HG02642 (cell line): ENCODE measurements around the gene ONECUT1.
A peak's percentile ranks its signal among the peaks of the same experiment; 100 is the strongest.
"Not testable (repeated sequence)": the region's sequence is repeated elsewhere in the genome, so short reads cannot be mapped to it uniquely, and the experiment has no call there.

ENCODE experiments used
- ATAC-seq: cut with Tn5 transposase; IDR thresholded peaks from one replicate; pipeline ENCODE4 v1.9.1; 2021; ENCODE audit warnings: mild to moderate bottlenecking; ENCODE audit not compliant: unreplicated experiment, poor library complexity

ONECUT1 gene

DNA sequence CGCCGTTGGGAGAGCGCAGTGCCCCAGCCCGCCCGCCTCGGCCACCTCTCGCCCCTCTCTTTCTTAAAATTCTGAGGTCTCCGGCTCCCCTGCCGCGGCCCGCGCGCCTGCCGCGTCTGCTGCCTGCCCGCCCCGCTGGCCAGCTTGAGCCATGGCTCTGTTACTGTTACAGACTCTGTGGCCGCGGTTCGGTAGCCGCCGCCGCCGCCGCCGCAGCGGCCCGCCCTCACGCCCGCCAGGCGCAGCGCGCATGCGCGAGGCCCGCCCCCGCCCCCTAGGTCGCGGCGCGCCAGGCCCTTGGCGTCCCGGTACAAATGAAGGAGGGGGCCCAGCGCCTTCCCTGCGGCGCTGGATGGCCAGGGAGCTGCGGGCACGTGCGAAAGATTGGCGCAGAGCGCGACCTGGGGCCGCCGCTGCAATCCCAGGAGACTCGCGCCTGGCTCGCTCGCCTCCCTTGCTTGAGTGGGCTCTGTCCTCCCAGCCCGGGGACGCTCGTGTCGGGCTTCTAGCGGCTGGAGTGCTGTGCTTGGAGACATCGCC is at the start of gene ONECUT1:
Gene ONECUT1, minus strand, starts transcription at position 168 of the 540 bp plus-strand sequence. CDS start 452 bp downstream, outside the sequence.
- ATAC-seq: peak; percentile 82

DNA sequence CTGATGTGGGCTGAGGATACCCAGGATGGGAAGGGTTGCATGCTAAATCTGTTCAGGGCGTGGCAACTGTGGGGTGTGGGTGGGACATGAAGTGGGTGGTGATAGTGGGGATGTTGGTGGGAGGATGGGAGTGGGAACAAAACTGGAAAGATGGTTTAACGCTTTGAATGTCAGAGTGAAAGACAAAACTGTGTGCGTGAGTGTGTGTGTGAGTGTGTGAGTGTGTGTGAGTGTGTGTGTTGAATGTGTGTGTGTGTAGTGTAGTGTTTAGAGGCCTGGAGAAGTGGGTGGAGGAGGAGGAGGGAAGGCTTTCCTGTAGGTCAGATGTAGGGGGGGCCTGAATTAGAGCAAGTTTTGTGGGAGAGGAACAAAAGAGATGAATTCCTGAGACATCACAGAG is 44.2 kb upstream of the ONECUT1 start:
- no peak for ATAC-seq

DNA sequence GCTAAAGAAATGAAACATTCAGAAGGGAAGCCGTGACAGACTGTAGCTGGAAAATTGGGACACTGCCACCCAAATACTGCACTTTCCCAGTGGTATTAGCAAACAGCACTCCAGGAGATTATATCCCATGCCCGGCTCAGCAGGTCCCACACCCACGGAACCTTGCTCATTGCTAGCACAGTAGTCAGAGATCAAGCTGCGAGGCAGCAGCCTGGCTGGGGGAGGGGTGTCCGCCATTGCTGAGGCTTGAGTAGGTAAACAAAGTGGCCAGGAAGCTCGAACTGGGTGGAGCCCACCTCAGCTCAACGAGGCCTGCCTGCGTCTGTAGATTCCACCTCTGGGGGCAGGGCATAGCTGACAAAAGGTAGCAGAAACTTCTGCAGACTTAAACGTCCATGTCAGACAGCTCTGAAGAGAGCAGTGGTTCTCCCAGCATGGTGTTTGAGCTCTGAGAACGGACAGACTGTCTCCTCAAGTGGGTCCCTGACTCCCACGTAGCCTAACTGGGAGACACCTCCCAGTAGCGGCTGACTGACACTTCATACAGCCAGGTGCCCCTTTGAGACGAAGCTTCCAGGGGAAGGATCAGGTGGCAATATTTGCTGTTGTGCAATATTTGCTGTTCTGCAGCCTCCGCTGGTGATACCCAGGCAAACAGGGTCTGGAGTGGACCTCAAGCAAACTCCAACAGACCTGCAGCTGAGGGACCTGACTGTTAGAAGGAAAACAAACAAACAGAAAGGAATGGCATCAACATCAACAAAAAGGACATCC is 34.2 kb upstream of the ONECUT1 start:
- not testable (repeated sequence) for ATAC-seq

DNA sequence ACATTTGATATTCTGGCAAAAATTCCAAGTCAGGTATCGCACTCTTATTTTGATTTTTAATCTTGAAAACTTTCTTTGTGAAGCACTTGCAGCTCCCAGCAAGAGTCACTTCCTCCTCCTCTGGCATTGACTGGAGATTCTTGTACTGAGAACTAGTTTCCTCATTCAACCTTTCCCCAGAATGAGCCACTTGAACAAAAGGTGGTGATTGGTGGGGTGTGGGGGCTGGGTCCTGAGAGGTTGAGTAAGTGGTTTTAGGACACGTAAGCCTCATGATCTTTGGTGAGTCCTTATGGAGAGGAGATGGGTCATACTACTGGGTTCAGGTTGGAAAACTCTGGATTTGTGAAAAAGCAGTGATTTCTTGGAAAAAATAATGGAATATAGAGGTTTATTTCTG is 32.3 kb upstream of the ONECUT1 start:
- ATAC-seq: no peak

DNA sequence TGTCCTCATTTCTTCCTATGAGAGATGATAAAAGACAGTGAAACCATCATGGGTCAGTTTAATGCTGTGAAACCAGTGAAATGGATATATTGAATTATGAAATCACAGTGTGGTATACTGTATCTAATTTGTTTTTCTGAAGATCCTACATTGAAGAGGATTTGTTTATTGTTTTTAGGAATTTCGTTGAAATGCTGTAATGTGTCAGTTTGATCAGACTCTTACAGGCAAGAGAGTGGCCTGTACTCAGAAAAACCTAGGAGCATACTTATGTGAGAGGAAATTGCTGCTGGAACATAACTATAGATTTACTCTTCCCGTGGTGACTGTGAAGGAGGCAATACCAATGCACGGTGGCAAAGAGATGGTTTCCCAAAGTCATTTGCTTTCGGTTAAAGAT is 29.1 kb upstream of the ONECUT1 start:
- ATAC-seq: no peak

DNA sequence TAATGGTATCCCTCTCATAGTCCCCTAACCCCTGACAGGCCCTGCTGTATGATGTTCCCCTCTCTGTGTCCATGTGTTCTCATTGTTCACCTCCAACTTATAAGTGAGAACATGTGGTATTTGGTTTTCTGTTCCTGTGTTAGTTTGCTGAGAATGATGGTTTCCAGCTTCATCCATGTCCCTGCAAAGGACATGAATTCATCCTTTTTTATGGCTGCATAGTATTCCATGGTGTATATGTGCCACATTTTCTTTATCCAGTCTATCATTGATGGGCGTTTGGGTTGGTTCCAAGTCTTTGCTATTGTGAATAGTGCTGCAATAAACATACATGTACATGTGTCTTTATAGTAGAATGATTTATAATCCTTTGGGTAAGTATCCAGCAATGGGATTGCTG is 25.8 kb upstream of the ONECUT1 start:
- ATAC-seq: not testable (repeated sequence)

DNA sequence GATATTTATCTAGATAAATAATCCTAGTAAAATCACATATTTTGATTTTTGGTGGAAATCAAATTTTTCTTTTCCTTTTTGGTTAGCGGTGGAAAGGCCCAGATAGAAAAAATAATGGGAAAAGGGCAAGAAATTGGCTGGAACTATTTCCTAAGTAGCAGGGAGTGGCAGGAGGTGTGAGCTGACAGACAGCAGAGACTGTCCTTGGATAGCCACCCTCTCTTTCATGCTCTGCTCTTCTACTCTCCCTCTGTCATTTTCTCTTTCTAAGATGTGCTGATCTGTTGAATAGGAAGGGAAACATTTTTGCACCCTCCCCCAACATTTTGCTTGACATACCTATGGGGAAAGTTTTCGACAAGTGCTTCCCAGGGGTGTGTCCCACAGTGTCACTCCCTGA is 18.9 kb upstream of the ONECUT1 start:
- ATAC-seq: no peak

DNA sequence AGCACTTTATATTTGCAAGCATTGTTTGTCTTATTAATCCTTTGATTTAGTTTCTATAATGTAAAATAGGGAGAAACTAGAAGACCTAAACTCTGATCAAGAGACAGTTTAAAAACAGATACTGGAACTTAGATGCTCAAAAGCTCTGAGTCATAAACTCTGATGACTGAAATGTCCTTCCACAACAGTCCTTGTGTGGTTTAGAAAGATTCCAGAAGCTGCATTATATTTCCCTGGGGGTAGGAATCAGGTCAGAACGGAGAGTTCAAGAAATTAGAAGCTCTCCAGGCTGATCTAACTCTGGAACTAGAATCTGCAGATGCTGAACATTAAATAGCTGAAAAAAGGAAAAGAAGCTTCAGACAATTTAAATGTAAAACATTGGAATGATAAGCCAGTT is 18.3 kb upstream of the ONECUT1 start:
- no peak for ATAC-seq

DNA sequence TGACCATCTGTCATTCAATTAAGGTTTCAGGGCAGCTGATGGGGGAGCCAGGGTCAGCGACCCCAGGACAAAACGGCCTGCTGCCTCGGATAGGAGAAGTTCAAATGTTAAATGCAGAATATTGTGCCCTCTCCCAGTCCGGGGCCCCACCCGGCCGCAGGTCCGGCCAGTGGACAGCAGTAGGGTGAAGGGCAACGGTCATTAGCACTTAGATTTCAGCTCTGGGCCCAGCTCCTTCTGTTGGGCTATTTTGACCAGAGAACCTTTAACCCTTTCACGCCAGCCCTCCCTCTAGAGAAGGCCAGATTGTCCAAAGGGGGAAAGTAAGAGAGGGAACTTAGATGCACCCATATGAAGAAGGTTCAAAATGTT is 16.1 kb upstream of the ONECUT1 start:
- ATAC-seq: no peak

DNA sequence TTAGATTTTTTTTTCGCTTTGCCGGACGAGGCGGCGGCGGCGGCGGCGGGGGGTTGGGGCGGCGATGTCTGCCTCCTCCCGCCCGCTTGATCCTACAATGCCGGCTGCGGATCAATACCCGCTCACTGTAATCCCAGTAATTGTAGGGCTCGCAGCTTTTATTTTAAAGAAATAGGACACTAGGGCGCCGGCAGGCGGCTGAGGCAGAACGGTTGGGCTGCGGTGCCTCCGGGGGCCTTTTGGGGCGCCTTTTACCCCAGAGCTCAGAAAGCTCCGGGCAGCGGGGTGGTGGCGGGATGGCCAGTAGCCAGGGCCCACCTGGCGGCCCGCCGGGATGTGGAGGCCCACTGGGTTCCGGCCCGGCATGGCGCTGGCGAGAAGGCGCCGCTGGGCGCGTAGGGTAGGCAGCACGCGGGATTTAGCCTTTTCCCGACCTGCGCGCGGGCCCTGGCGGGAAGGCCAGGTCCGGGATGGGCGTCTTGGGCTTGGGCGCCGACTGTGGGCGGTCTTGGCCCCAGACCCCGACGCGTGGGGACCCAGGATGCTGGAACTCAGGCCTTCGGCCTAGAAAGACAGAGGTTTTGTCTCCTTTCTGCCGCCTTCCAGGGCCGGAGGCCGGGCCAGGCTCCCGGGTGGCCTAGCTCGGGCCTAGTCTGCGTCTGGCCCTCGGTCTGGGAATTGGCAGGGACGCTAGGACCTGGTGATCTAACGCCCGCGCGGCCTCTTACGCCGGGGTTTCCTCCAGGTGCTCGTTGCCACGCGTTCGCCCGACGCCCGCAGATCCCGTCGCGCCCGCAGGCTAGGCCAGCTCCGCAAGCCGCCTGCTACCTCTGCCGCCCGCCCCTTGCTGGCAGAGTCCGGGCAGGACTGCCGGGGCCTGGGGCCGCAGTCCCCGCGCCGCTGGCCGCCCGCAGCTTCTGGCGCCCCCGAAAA is 15.5 kb upstream of the ONECUT1 start:
- no peak for ATAC-seq

DNA sequence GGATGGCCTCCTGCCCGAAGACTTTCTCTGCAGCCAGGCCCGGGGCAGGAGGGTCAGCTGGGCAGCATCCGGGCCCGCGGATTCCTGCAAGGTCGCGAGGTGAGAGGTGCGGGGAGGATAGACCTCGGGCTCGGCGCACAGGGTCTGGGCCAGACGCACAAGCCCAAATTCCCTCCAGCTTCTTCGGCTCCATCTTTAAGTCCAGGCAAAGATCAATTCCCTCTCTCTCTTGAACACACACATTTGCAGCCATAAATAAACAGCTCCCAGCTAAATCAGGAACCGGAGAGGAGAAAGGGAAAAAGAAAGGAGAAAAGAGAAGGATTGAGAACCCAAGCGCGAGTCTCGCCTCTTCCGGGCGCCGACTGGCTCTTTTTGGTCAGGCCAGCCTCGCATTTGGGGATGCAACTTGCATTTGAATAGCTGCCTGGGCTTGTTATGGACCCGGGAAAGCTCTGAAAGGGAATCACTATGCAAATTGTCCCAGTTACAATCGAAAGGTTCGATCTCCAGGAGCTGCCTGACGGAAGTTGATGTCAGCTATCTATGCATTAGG is 14.5 kb upstream of the ONECUT1 start:
- ATAC-seq: no peak

DNA sequence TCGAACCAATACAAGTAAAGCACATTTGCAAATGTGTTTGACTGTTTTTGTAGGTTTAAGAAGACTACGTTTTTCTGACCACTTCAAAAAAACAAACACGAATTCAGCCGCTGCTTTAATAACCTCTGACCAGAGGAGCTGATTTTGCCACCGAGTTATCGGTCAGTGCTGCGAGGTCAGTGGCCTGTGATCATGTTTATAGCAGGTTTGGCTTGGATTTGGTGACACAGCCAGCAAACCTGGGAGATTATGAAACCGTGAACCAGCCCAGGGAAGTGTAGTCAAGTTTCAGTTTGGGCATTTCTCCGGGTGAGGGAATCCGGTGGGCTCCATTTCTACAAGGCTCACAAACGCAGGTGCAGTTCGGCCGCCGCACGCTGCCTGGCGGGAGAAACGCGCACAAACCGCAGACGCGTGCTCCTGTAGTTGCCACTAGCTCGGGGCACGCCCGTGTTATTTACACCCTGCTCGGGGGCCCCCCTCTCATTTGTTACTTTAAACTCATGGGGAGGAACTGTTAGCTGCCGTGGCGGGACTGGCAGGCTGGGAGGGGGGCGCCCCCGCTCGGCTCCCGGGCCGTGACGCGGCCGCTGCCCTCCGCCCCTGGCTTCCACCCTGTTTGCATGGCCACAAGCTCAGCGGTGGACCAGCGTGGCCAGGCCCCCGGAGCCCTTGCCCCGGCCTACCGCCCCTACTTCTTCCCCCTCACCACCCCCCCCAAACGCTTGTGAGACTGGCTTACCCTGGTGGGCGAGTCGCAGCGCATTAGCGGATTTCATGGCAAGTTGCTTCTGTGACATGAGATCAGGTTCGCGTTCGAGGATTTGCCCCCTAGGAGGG is 13.6 kb upstream of the ONECUT1 start:
- no peak for ATAC-seq

DNA sequence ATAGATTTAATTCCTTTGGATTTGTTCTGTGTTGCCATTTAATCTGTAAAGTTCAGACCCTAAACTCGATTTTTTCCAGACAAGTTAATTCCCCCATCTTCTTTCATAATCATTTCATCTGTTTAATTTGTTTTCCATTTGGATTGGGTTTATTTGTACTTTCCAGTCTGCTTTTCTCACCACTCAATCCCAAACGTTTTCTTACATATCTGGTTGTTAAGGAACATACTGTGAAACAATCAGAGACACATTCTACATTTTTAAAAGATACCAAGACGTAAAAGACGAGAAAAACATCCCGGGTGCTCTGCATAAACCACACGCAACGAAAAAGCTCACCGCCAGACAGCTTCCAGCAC is 13.0 kb upstream of the ONECUT1 start:
- no peak for ATAC-seq

DNA sequence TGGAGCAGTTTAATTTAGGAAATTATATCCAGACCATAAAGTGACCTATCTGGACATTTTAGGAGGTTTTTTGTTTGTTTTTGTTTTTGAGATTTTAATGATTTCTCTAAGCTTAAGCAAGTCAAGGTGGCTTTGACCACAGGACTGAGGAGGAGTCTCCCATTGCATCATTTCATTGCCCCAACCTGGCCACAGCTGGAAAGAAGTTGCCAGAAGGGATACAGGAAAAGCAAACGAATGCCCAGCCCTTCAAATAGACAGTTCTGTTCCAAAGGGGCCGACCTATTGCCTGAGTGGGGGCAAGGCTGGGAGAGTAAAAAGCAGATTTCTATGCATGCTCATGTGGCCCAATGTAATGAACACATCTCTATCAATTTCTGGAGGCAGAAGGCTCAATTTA is 12.0 kb upstream of the ONECUT1 start:
- ATAC-seq: no peak

DNA sequence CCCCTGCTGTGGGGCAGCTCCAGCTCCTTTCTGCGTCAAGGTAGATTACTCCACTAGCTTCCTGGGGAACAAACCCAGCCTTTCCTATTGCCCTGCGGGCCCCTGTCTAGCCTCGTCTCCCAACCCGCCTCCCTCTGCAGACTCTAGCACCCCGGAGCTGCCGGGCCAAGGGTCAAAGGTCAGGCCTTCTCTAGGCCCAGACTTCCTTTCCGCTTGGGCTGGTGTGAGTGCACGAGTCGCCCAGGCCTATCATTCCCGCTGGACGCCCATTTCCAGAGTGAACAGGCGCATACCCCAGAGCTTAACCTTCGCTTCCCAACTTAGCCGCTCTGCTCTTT is 11.6 kb upstream of the ONECUT1 start:
- no peak for ATAC-seq

DNA sequence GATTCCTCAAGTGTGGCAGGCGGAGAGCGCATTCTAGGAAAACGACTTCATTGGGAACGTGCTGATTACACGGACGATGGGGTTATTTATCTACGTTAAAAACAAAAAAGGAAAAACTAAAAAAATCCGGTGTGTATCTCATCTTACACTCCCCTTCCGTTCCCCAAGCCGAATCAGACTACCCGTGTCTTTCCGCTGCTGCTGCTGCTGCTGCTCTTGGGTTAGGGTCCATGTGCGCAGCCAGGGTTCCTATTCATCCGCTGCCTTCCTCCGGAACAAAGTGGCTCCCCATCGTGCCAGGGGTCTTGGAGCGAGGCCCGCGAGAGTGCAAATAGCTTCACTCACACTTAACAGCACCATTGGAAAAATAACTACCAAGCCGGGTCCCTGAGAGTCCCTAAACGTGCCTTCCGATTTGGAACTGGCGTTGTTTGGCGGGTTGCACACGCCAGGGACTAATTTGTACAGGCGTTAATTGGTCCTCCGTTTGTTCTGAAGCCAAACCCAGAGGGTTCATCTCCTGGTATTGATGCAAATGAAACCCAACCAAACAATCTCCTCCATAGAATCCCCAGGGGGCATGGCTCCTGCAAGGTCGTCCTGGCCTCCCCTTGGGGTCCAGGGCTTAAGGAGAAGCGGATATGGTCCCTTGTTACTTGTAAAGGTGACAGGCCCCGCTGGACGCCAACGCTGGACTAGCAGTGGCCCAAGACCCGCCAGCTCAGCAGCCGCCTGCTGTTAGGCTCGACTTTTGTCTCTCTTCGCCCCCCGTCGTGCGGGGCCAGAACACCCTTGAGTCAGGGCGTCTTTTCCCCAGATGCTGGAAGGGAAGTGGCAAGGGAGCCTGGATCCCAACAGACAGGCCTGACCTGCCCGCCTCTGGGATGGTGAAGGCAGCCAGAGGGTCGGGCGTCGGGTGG is 11.0 kb upstream of the ONECUT1 start:
- no peak for ATAC-seq

DNA sequence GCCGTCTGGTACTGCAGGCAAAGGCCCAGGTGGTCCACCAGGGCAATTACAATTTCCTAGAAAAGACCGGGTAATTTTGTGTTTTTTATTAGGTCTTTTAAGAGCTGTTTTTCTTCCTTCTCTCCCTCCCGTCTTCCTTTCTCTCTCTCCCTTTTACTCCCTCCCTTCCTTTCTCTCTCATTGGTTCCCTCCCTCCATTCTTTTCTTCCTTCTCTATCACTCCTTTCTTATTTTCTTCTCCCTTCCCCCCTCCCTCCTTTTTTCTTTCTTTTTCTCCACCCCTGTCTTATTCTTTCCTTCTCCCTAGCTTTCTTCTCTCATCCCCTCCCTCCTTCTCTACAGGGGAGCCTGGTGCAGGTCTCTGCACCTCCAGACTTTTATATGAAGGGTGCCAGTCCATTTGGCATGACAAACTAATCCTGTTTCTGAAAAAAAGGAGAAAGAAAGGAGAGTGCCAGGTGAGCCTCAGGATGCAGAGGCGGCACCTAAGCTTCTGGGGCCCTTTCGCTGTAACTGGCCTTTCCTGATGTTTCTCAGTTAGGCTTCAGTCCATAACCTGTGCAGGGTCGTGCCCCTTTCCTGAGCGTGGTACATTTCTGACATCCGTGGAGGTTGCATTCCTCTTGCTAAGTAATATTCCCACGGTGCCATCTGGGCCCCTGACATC is 9.1 kb upstream of the ONECUT1 start:
- ATAC-seq: no peak

DNA sequence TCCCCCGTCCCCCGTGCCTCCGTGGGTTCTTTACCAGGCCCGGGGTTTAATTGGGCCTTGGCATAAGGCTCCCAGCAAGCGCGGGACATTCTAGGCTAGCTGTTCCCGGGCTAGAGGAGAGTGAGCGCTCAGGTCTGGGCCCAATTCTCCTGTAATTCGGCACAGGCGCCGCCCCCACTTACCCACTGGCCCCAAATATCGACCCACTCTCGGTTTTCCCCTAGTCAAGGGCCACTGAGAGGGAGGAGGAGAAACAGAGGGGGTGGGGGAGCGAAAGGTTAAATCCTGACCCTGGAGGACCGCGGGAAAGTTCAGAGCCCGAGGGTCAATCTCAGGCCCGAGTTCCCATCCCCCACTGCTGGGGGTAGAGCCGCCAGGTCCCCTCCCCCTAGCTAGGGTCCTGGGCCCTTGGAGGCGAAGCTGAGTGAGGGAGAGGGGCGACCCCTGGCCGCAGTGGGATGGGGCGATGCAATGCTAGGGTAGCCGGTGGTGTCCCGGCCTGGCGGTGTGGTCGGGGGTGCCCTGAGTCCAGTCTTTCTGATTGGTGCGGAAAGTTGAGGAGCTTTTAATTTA is 8.5 kb upstream of the ONECUT1 start:
- no peak for ATAC-seq
